GM12878 (cell line): ENCODE measurements around the gene ZNF710. TPM values are rescaled to one million over a fixed set of nuclear protein-coding genes. Genes with fewer than 3 reads are reported as not detected.

Experiments
- ATAC-seq: fragments of 200-7000 bp; cut with Tn5 transposase; 3 replicates; pipeline ENCODE4 v1.9.1; 2020; ENCODE audit warnings: mild to moderate bottlenecking, moderate library complexity
- BruUV-seq: library from RNA; stranded (reverse); fragments of 400-500 nt; replicated peaks from 2 replicates; lab custom pipeline; 2021; lab: Mats Ljungman, UMichigan
- CTCF ChIA-PET: fragments of 300-600 bp; sonication (Branson Sonifier 250); formaldehyde crosslinking; extraction: SDS; loops from one replicate; lab custom pipeline; 2021; ENCODE audit warnings: inconsistent platforms; lab: Yijun Ruan, JAX
- POLR2A ChIA-PET: fragments of 350-600 bp; formaldehyde crosslinking; extraction: SDS; loops from one replicate; lab custom pipeline; 2021; ENCODE audit warnings: inconsistent platforms; lab: Charles Lee
- RAD21 ChIA-PET: fragments of 300-600 bp; sonication (Branson Sonifier 250); formaldehyde crosslinking; loops from one replicate; lab custom pipeline; 2023; ENCODE audit warnings: antibody characterized with exemption; ENCODE audit not compliant: unreplicated experiment; lab: Charles Lee
- SMC1A ChIA-PET: fragments of 300-600 bp; sonication (Branson Sonifier 250); formaldehyde crosslinking; loops from one replicate; lab custom pipeline; 2023; ENCODE audit not compliant: unreplicated experiment, uncharacterized antibody; lab: Charles Lee
- DNase-seq: peaks from one replicate; pipeline ENCODE4 v3.0.0-alpha.2; 2011; ENCODE audit warnings: low read depth, low spot score
- FAIRE-seq: peaks from 3 replicates; lab custom pipeline; 2011; peaks lifted over from hg19 to GRCh38; lab: Jason Lieb, UNC
- H2AFZ ChIP-seq: 2 replicates; pipeline ENCODE4 v1.6.0; 2011; ENCODE audit warnings: low read depth, low read length, control low read depth; ENCODE audit not compliant: control insufficient read depth
- H3K27ac ChIP-seq: 2 replicates; pipeline ENCODE4 v1.5.1; 2011; ENCODE audit warnings: control low read depth; ENCODE audit not compliant: control insufficient read depth, insufficient read depth
- H3K27me3 ChIP-seq, 2 experiments: replicated peaks in 1 of 2; 2 replicates each; pipeline versions ENCODE4 v1.6.0 to v1.6.1; 2011; ENCODE audit warnings: low read length in 1 of 2; ENCODE audit not compliant: control insufficient read depth in 2 of 2, insufficient read depth in 2 of 2
- H3K36me3 ChIP-seq, 2 experiments: 2 replicates each; pipeline ENCODE4 v1.5.1; 2011; ENCODE audit warnings: low read length in 1 of 2; ENCODE audit not compliant: control insufficient read depth in 2 of 2, insufficient read depth in 2 of 2
- H3K4me1 ChIP-seq: 2 replicates; pipeline ENCODE4 v1.6.1; 2011; ENCODE audit warnings: mild to moderate bottlenecking, low read length, moderate library complexity, mixed read lengths; ENCODE audit not compliant: control insufficient read depth, insufficient read depth
- H3K4me2 ChIP-seq: 2 replicates; pipeline ENCODE4 v1.6.0; 2011; ENCODE audit warnings: control low read depth; ENCODE audit not compliant: control insufficient read depth, insufficient read depth
- H3K4me3 ChIP-seq: fragments of 200-600 bp; sonication (generic); 2 replicates; pipeline ENCODE4 v1.5.1; 2016
- H3K79me2 ChIP-seq: 2 replicates; pipeline ENCODE4 v1.6.0; 2011; ENCODE audit warnings: low read length; ENCODE audit not compliant: control insufficient read depth, insufficient read depth
- H3K9ac ChIP-seq: 2 replicates; pipeline ENCODE4 v1.8.0; 2011; ENCODE audit warnings: low read length, control low read depth, mixed read lengths; ENCODE audit not compliant: control insufficient read depth, insufficient read depth
- H3K9me3 ChIP-seq: replicated peaks from 3 replicates; pipeline ENCODE4 v1.5.1; 2011; ENCODE audit warnings: mild to moderate bottlenecking, low read length; ENCODE audit not compliant: control insufficient read depth, insufficient read depth
- H4K20me1 ChIP-seq: 2 replicates; pipeline ENCODE4 v1.6.0; 2011; ENCODE audit not compliant: control insufficient read depth, insufficient read depth
- BHLHE40 ChIP-seq, 2 experiments: fragments of 450-650 bp in 1 of 2; IDR thresholded peaks; 2 replicates each; pipeline ENCODE4 v1.6.1; 2011 to 2017; ENCODE audit warnings: low read depth in 2 of 2, borderline replicate concordance in 1 of 2, improper control_type of control experiment in 1 of 2, low read length in 1 of 2, mild to moderate bottlenecking in 1 of 2
- CEBPZ ChIP-seq: fragments of 150-350 bp; IDR thresholded peaks from 2 replicates; pipeline ENCODE4 v1.6.1; 2016; ENCODE audit warnings: low read depth, low read length
- CHD1 ChIP-seq: IDR thresholded peaks from 2 replicates; pipeline ENCODE4 v1.6.1; 2012; ENCODE audit warnings: low read depth, low read length, improper control_type of control experiment
- CREM ChIP-seq: IDR thresholded peaks from 2 replicates; pipeline ENCODE4 v1.6.1; 2014; ENCODE audit warnings: antibody characterized with exemption, low read depth
- GATAD2B ChIP-seq: fragments of 450-650 bp; conservative IDR thresholded peaks from 2 replicates; pipeline ENCODE4 v1.6.1; 2017; ENCODE audit warnings: low read depth, mild to moderate bottlenecking, moderate library complexity
- JUND ChIP-seq: IDR thresholded peaks from 2 replicates; pipeline ENCODE4 v1.6.1; 2012; ENCODE audit warnings: low read depth, mild to moderate bottlenecking, low read length, improper control_type of control experiment, moderate library complexity
- MXI1 ChIP-seq: fragments of 150-350 bp; IDR thresholded peaks from 2 replicates; pipeline ENCODE4 v1.6.1; 2011; ENCODE audit warnings: low read depth, mild to moderate bottlenecking, inconsistent platforms, low read length, improper control_type of control experiment
- SKIL ChIP-seq: fragments of 450-650 bp; IDR thresholded peaks from 2 replicates; pipeline ENCODE4 v1.6.1; 2017; ENCODE audit warnings: mild to moderate bottlenecking, low read depth, inconsistent platforms; ENCODE audit not compliant: poor library complexity, severe bottlenecking
- SMARCA5 ChIP-seq: fragments of 450-650 bp; IDR thresholded peaks from 2 replicates; pipeline ENCODE4 v1.6.1; 2017; ENCODE audit warnings: mild to moderate bottlenecking
- STAT1 ChIP-seq: fragments of 450-650 bp; conservative IDR thresholded peaks from 2 replicates; pipeline ENCODE4 v1.6.1; 2014; ENCODE audit warnings: antibody characterized with exemption, mild to moderate bottlenecking
- YY1 ChIP-seq: IDR thresholded peaks from 2 replicates; pipeline ENCODE4 v1.6.1; 2011; ENCODE audit warnings: low read depth, mild to moderate bottlenecking, low read length
- ZBTB11 ChIP-seq: fragments of 450-650 bp; formaldehyde crosslinking; IDR thresholded peaks from 2 replicates; pipeline ENCODE4 v1.5.0; 2022; ENCODE audit warnings: mild to moderate bottlenecking, missing genetic modification characterization
- ZNF274 ChIP-seq: IDR thresholded peaks from one replicate; pipeline ENCODE4 v1.8.0; 2011; ENCODE audit not compliant: insufficient read length, insufficient read depth
- WGBS: methylation state at CpG from one replicate; pipeline ENCODE4 v1.1.6; 2016; ENCODE audit warnings: low lambda C conversion rate; ENCODE audit not compliant: insufficient replicate concordance, insufficient coverage; ENCODE audit errors: missing lambda C conversion rate; 5-methylcytosine and 5-hydroxymethylcytosine counted together
- in situ Hi-C: fragments of 300-500 bp; cut with MboI; formaldehyde crosslinking; loops from 9 replicates; pipeline ENCODE4 v1.14.3; 2018; ENCODE audit warnings: mixed read lengths
- intact Hi-C: fragments of 100-400 bp; cut with micrococcal nuclease; formaldehyde crosslinking; loops from one replicate; pipeline ENCODE4 v1.14.2; 2022; ENCODE audit not compliant: unreplicated experiment
- polyA plus RNA-seq, 11 experiments: library from polyadenylated mRNA; depleted of rRNA in 4 of 11; unstranded in 6 of 11; stranded (reverse) in 5 of 11; fragments of >200 nt; fragmentation: Nextera tagmentation in 4 of 11; fragmentation: Illumina TruSeq in 1 of 11; extraction: Ambion mirVana in 4 of 11; extraction: Trizol in 1 of 11; gene quantifications; 1 replicate in 1 of 11; 2 replicates in 10 of 11; pipeline versions ENCODE4 v1.2.1 to v1.2.3, GENCODE V29; 2011 to 2016; ENCODE audit warnings: inconsistent platforms in 2 of 11, missing spikeins in 2 of 11, low read depth in 1 of 11
- total RNA-seq, 4 experiments: library from RNA; depleted of rRNA in 3 of 4; stranded (reverse); fragments of >200 nt in 3 of 4; fragmentation: Illumina TruSeq in 1 of 4; extraction: Trizol in 1 of 4; gene quantifications; 2 replicates each; pipeline versions ENCODE4 v1.2.1 to v1.2.3, GENCODE V29; 2013 to 2021

ZNF710 gene
- total and polyA plus RNA-seq, 10 of the 15 experiments (the other 5 are each of a cell fraction or from before 2014, with no cell fraction given): 1.4 to 43.5 (median 9.8) TPM

- Histone ChIP-seq H3K9ac (peak overlapping the region; percentile 45), H3K27me3 (no peaks in the 10 kb centered on the region), H3K4me3 (peak overlapping the region; percentile 33; the same call in 1 of the 2 replicates), H3K27ac (peak overlapping the region; percentile 91), H3K4me1 (peaks cover 60% of the 10 kb centered on the region), H3K9me3 (no peaks in the 10 kb centered on the region), H3K79me2 (peaks cover 39% of the 10 kb centered on the region), H4K20me1 (no peaks in the 10 kb centered on the region), H3K4me2 (peak overlapping the region; percentile 71), H2AFZ (no peak overlapping the region; the same call in 1 of the 2 replicates), H3K36me3 (peaks cover 1 to 4% of the 10 kb centered on the region in 2 experiments)
- DNase-seq: peak; percentile 97
- SMC1A ChIA-PET: interaction anchor here (0.6 to 3.4 kb wide), 8 partner anchors 12 to 796 kb away, joined by 3 to 22 read pairs (median 6); no protein-coding TSS in a partner anchor
- in situ Hi-C loops: no loop called here
- TSS peak; percentile 88 for BruUV-seq
- POLR2A ChIA-PET: interaction anchor here (0.5 to 2.3 kb wide), 8 partner anchors 24 to 106 kb away, joined by 3 to 11 read pairs (median 6); no protein-coding TSS in a partner anchor
- RAD21 ChIA-PET: interaction anchor here (0.6 to 2.8 kb wide), 8 partner anchors 11 to 161 kb away, joined by 3 to 14 read pairs (median 4); no protein-coding TSS in a partner anchor
- 1% methylated on average over 21 of the region's 21 CpGs for WGBS
- peak; percentile 83 for FAIRE-seq
- CTCF ChIA-PET: interaction anchor here (0.7 to 2.8 kb wide), 6 partner anchors 12 to 161 kb away, joined by 3 to 10 read pairs (median 3); no protein-coding TSS in a partner anchor
- intact Hi-C loops: loop anchor here (1.0 kb wide), 1 partner anchor 21 kb away; no protein-coding TSS in a partner anchor
- ATAC-seq: peak; percentile 94
- no peak for TF ChIP-seq CEBPZ
- peak; percentile 85 for TF ChIP-seq SKIL
- peak; percentile 94 to 96 for TF ChIP-seq BHLHE40 (IDR thresholded peaks at IDR 0.05; ENCODE audit: borderline replicate concordance in 1 of 2, low read depth in 2 of 2, low read length in 1 of 2)
- TF ChIP-seq MXI1: peak; percentile 51; the same call in 1 of the 2 replicates
- no peak for TF ChIP-seq ZBTB11 (CRISPR knock-in tag)
- TF ChIP-seq ZNF274: no peak
- peak; percentile 96 for TF ChIP-seq GATAD2B
- no peak for TF ChIP-seq STAT1
- TF ChIP-seq YY1: peak; percentile 71
- peak; percentile 97 for TF ChIP-seq SMARCA5
- peak; percentile 89 for TF ChIP-seq CREM
- TF ChIP-seq CHD1: 0 out of 2 replicates have a peak, but pooled peaks have one; percentile 75
- no peak for TF ChIP-seq JUND
Observed at GRCh38 chr15:90059208-90059985, 58.3 kb downstream of the ZNF710 start.
